ENCODE results near the gene TLR7. TPM values are rescaled to one million over a fixed set of nuclear protein-coding genes. Genes with fewer than 3 reads are reported as not detected.

The TLR7 gene
- total and polyA plus RNA-seq, 2 of the 4 experiments (the other 2 are of a cell fraction): not detected

- in situ Hi-C loops (cut with MboI; ENCODE audit: low sequenced_read_pairs): no loop called here
- Histone ChIP-seq H2AK9ac (replicated peaks; ENCODE audit: low read depth, low read length, poor library complexity) (no peak overlapping the region), H3K56ac (ENCODE audit: extremely low read depth, insufficient read depth, low read length) (no peak overlapping the region), H3K9me3 (ENCODE audit: control insufficient read depth, insufficient read depth, low read length) (no peaks in the 10 kb centered on the region), H3K4ac (ENCODE audit: low read depth, low read length) (no peak overlapping the region), H3K9ac (ENCODE audit: low read depth, low read length) (no peak overlapping the region), H2AFZ (replicated peaks; ENCODE audit: low read length, poor library complexity) (no peak overlapping the region), H2BK15ac (ENCODE audit: low read depth, low read length) (no peak overlapping the region), H4K5ac (ENCODE audit: low read depth, low read length) (no peak overlapping the region), H3K14ac (replicated peaks; ENCODE audit: low read depth, low read length) (no peak overlapping the region), H3K27me3 (ENCODE audit: control insufficient read depth, insufficient read depth, low read length) (no peaks in the 10 kb centered on the region; the same call in 1 of the 2 replicates), H3K36me3 (ENCODE audit: control insufficient read depth, insufficient read depth, low read length) (no peaks in the 10 kb centered on the region), H3K4me3 (ENCODE audit: insufficient read depth, low read depth, low read length) (no peak overlapping the region), H2BK120ac (ENCODE audit: low read depth, low read length) (no peak overlapping the region), H3K9me1 (ENCODE audit: insufficient read depth, low read length) (no peaks in the 10 kb centered on the region), H4K20me1 (ENCODE audit: insufficient read depth, low read length) (no peaks in the 10 kb centered on the region), H3K27ac (ENCODE audit: insufficient read depth, low read length) (no peak overlapping the region), H2BK20ac (ENCODE audit: low read depth, low read length) (no peak overlapping the region), H4K91ac (ENCODE audit: insufficient read depth, low read depth, low read length) (no peak overlapping the region), H3K18ac (ENCODE audit: low read depth, low read length) (no peak overlapping the region), H4K8ac (ENCODE audit: low read depth in 2 of 2, low read length in 2 of 2) (no peak overlapping the region), H3K4me2 (ENCODE audit: low read depth, low read length) (no peak overlapping the region), H2AK5ac (ENCODE audit: low read depth, low read length) (no peak overlapping the region), H3K23ac (ENCODE audit: low read depth, low read length) (no peak overlapping the region), H3K4me1 (ENCODE audit: control insufficient read depth, insufficient read depth, low read length) (no peaks in the 10 kb centered on the region), H3K79me1 (ENCODE audit: low read depth in 1 of 2, low read length in 2 of 2) (no peaks in the 10 kb centered on the region), H2BK5ac (ENCODE audit: low read depth, low read length, poor library complexity, severe bottlenecking) (no peak overlapping the region)
- POLR2A ChIA-PET (ENCODE audit: unreplicated experiment): no interaction called here
- no TSS peak for BruUV-seq (replicated peaks)
- intact Hi-C loops (cut with micrococcal nuclease): no loop called here
- DNase-seq: no peak
- WGBS, 2 experiments (ENCODE audit: extremely low coverage in 2 of 2, insufficient read length in 1 of 2): 0% methylated on average over 1 of the region's 5 CpGs; no CpG with 5 or more reads in 1 of the 2 experiments
- no peak for ATAC-seq (ENCODE audit: low read depth)
- no peak for TF ChIP-seq SMC3 (IDR thresholded peaks at IDR 0.05; ENCODE audit: low read depth, low read length)
- no peak for TF ChIP-seq MAZ (IDR thresholded peaks at IDR 0.05; ENCODE audit: borderline replicate concordance, low read depth, low read length)
- TF ChIP-seq BHLHE40 (IDR thresholded peaks at IDR 0.05; ENCODE audit: low read depth, low read length): no peak
- TF ChIP-seq MXI1 (IDR thresholded peaks at IDR 0.05; ENCODE audit: borderline replicate concordance, low read depth, low read length): no peak
- TF ChIP-seq CEBPB (IDR thresholded peaks at IDR 0.05; ENCODE audit: low read depth, low read length): no peak
- no peak for TF ChIP-seq RCOR1 (IDR thresholded peaks at IDR 0.05; ENCODE audit: insufficient replicate concordance, low read length)
- TF ChIP-seq RFX5 (IDR thresholded peaks at IDR 0.05; ENCODE audit: low read depth, low read length): no peak
- no peak for TF ChIP-seq CHD1 (IDR thresholded peaks at IDR 0.05; ENCODE audit: low read depth, low read length)
- dilution Hi-C loops (cut with HindIII; ENCODE audit: low sequenced_read_pairs, unreplicated experiment): no loop called here
- CTCF ChIA-PET: no interaction called here
Measured at GRCh38 chrX:12890467-12890866, 23.6 kb downstream of the TLR7 start.
